HG03097 (cell line): ENCODE data around the gene HS6ST3.
"Not testable (repeated sequence)": the region's sequence is repeated elsewhere in the genome, so short reads cannot be mapped to it uniquely, and the experiment has no call there.

Source experiments
- ATAC-seq: cut with Tn5 transposase; IDR thresholded peaks from one replicate; pipeline ENCODE4 v1.9.1; 2021; ENCODE audit not compliant: unreplicated experiment, low FRiP score

HS6ST3 gene

GRCh38 chr13:96089749-96090239, at the start of gene HS6ST3:
HS6ST3 (plus strand) TSS chr13:96090107.
- ATAC-seq = no peak

GRCh38 chr13:96041326-96042110, 48.4 kb upstream of the HS6ST3 start:
- ATAC-seq = no peak

- ATAC-seq = no peak
Measured at GRCh38 chr13:96044238-96044637, 45.7 kb upstream of the HS6ST3 start.

GRCh38 chr13:96046449-96047126, 43.3 kb upstream of the HS6ST3 start:
- not testable (repeated sequence) for ATAC-seq

GRCh38 chr13:96050955-96051354, 39.0 kb upstream of the HS6ST3 start:
- ATAC-seq = not testable (repeated sequence)

GRCh38 chr13:96051491-96051890, 38.4 kb upstream of the HS6ST3 start:
- not testable (repeated sequence) for ATAC-seq

- not testable (repeated sequence) for ATAC-seq
Measured at GRCh38 chr13:96051946-96052345, 38.0 kb upstream of the HS6ST3 start.

- peak; percentile 54 for ATAC-seq
Measured at GRCh38 chr13:96052656-96053002, 37.3 kb upstream of the HS6ST3 start.

- peak; percentile 99 for ATAC-seq
Measured at GRCh38 chr13:96053003-96053703, 36.8 kb upstream of the HS6ST3 start, which contains the start of gene UGGT2. UGGT2 (minus strand) TSS chr13:96053401; CDS start chr13:96053312, 89 bp downstream.

GRCh38 chr13:96065849-96066248, 24.1 kb upstream of the HS6ST3 start:
- no peak for ATAC-seq

GRCh38 chr13:96068729-96069128, 21.2 kb upstream of the HS6ST3 start:
- ATAC-seq = no peak

GRCh38 chr13:96071504-96071903, 18.4 kb upstream of the HS6ST3 start:
- no peak for ATAC-seq

- no peak for ATAC-seq
Measured at GRCh38 chr13:96072392-96072791, 17.5 kb upstream of the HS6ST3 start.

GRCh38 chr13:96075953-96076543, 13.9 kb upstream of the HS6ST3 start:
- no peak for ATAC-seq

GRCh38 chr13:96080676-96081075, 9.2 kb upstream of the HS6ST3 start:
- no peak for ATAC-seq

- ATAC-seq = no peak
Measured at GRCh38 chr13:96081888-96082287, 8.0 kb upstream of the HS6ST3 start.

- no peak for ATAC-seq
Measured at GRCh38 chr13:96082640-96083039, 7.3 kb upstream of the HS6ST3 start.

GRCh38 chr13:96086736-96087135, 3.2 kb upstream of the HS6ST3 start:
- no peak for ATAC-seq

GRCh38 chr13:96089139-96089538, 768 bp upstream of the HS6ST3 start:
- no peak for ATAC-seq

GRCh38 chr13:96090240-96091101, 564 bp downstream of the HS6ST3 start:
- ATAC-seq = no peak
